Effector memory CD4-positive, alpha-beta T cell (primary cell): ENCODE data around the gene RALGPS1.

Source experiments
- DNase-seq, 3 donors: peaks; one replicate each; pipeline ENCODE4 v3.0.0-alpha.2; 2020
- H3K27ac ChIP-seq: 2 replicates; pipeline ENCODE4 v1.7.0; 2013; ENCODE audit warnings: mild to moderate bottlenecking, low read length, moderate library complexity; ENCODE audit not compliant: insufficient read depth, poor library complexity, severe bottlenecking
- H3K27me3 ChIP-seq: replicated peaks from 2 replicates; pipeline ENCODE4 v1.7.0; 2013; ENCODE audit warnings: mild to moderate bottlenecking, low read length; ENCODE audit not compliant: insufficient read depth, control insufficient read depth, poor library complexity, severe bottlenecking
- H3K36me3 ChIP-seq: 2 replicates; pipeline ENCODE4 v1.7.0; 2013; ENCODE audit warnings: mild to moderate bottlenecking, low read length, moderate library complexity; ENCODE audit not compliant: control insufficient read depth, insufficient read depth
- H3K4me1 ChIP-seq: 2 replicates; pipeline ENCODE4 v1.7.0; 2013; ENCODE audit warnings: low read length, mild to moderate bottlenecking; ENCODE audit not compliant: control insufficient read depth, insufficient read depth, poor library complexity, severe bottlenecking
- H3K4me3 ChIP-seq: 2 replicates; pipeline ENCODE4 v1.7.0; 2013; ENCODE audit warnings: low read length, low read depth, mild to moderate bottlenecking; ENCODE audit not compliant: insufficient read depth, poor library complexity, severe bottlenecking
- H3K9me3 ChIP-seq: 2 replicates; pipeline ENCODE4 v1.7.0; 2013; ENCODE audit warnings: mild to moderate bottlenecking, low read length, moderate library complexity; ENCODE audit not compliant: control insufficient read depth

RALGPS1 gene

GRCh38 chr9:127090341-127090985 lies 175.9 kb downstream of the RALGPS1 start:
- no peak for DNase-seq
- Histone ChIP-seq H3K27ac (no peak overlapping the region), H3K4me1 (no peaks in the 10 kb centered on the region), H3K4me3 (no peak overlapping the region), H3K9me3 (no peaks in the 10 kb centered on the region), H3K36me3 (no peaks in the 10 kb centered on the region), H3K27me3 (no peaks in the 10 kb centered on the region)

- H3K4me3 ChIP-seq = no peak overlapping the region
- no peaks in the 10 kb centered on the region for H3K9me3 ChIP-seq
- no peaks in the 10 kb centered on the region for H3K4me1 ChIP-seq
- no peaks in the 10 kb centered on the region for H3K36me3 ChIP-seq
- no peaks in the 10 kb centered on the region for H3K27me3 ChIP-seq
- no peak for DNase-seq
- no peak overlapping the region for H3K27ac ChIP-seq
Observed at GRCh38 chr9:127091526-127091925, 176.9 kb downstream of the RALGPS1 start.

GRCh38 chr9:127092041-127092608 lies 177.5 kb downstream of the RALGPS1 start:
- Histone ChIP-seq H3K27ac (no peak overlapping the region), H3K4me3 (no peak overlapping the region), H3K27me3 (no peaks in the 10 kb centered on the region), H3K9me3 (no peaks in the 10 kb centered on the region), H3K36me3 (no peaks in the 10 kb centered on the region), H3K4me1 (no peaks in the 10 kb centered on the region)
- DNase-seq = no peak

- no peaks in the 10 kb centered on the region for H3K36me3 ChIP-seq
- no peaks in the 10 kb centered on the region for H3K27me3 ChIP-seq
- H3K4me1 ChIP-seq = no peaks in the 10 kb centered on the region
- H3K27ac ChIP-seq = no peak overlapping the region
- no peak for DNase-seq
- no peak overlapping the region for H3K4me3 ChIP-seq
- H3K9me3 ChIP-seq = no peaks in the 10 kb centered on the region
Observed at GRCh38 chr9:127093319-127094020, 178.9 kb downstream of the RALGPS1 start.

GRCh38 chr9:127095411-127095810 lies 180.8 kb downstream of the RALGPS1 start:
- Histone ChIP-seq H3K27ac (no peak overlapping the region), H3K4me1 (no peaks in the 10 kb centered on the region), H3K27me3 (no peaks in the 10 kb centered on the region), H3K4me3 (no peak overlapping the region), H3K36me3 (no peaks in the 10 kb centered on the region), H3K9me3 (no peaks in the 10 kb centered on the region)
- no peak for DNase-seq

- H3K4me3 ChIP-seq = no peak overlapping the region
- H3K9me3 ChIP-seq = no peaks in the 10 kb centered on the region
- no peaks in the 10 kb centered on the region for H3K4me1 ChIP-seq
- no peaks in the 10 kb centered on the region for H3K27me3 ChIP-seq
- no peaks in the 10 kb centered on the region for H3K36me3 ChIP-seq
- no peak overlapping the region for H3K27ac ChIP-seq
- DNase-seq = no peak
Observed at GRCh38 chr9:127096208-127096607, 181.6 kb downstream of the RALGPS1 start.

- no peaks in the 10 kb centered on the region for H3K9me3 ChIP-seq
Observed at GRCh38 chr9:127097683-127098082, 183.1 kb downstream of the RALGPS1 start.

GRCh38 chr9:127098916-127099553 lies 184.5 kb downstream of the RALGPS1 start:
- no peak for DNase-seq
- no peaks in the 10 kb centered on the region for H3K36me3 ChIP-seq
- no peaks in the 10 kb centered on the region for H3K4me1 ChIP-seq
- H3K27ac ChIP-seq = no peak overlapping the region
- H3K4me3 ChIP-seq = no peak overlapping the region
- no peaks in the 10 kb centered on the region for H3K9me3 ChIP-seq
- H3K27me3 ChIP-seq = no peaks in the 10 kb centered on the region

More at GRCh38 chr9:127097683-127098082, 183.1 kb downstream of the RALGPS1 start:
- Histone ChIP-seq H3K4me1 (no peaks in the 10 kb centered on the region), H3K4me3 (no peak overlapping the region), H3K36me3 (no peaks in the 10 kb centered on the region), H3K27me3 (no peaks in the 10 kb centered on the region), H3K27ac (no peak overlapping the region)
- no peak for DNase-seq

- H3K36me3 ChIP-seq = no peaks in the 10 kb centered on the region
- H3K27me3 ChIP-seq = no peaks in the 10 kb centered on the region
- no peaks in the 10 kb centered on the region for H3K4me1 ChIP-seq
- DNase-seq = no peak
- H3K4me3 ChIP-seq = no peak overlapping the region
- no peak overlapping the region for H3K27ac ChIP-seq
- no peaks in the 10 kb centered on the region for H3K9me3 ChIP-seq
Observed at GRCh38 chr9:127099664-127100063, 185.1 kb downstream of the RALGPS1 start.

- H3K4me1 ChIP-seq = no peaks in the 10 kb centered on the region
- no peak overlapping the region for H3K4me3 ChIP-seq
- H3K36me3 ChIP-seq = no peaks in the 10 kb centered on the region
- H3K9me3 ChIP-seq = no peaks in the 10 kb centered on the region
- no peak for DNase-seq
- H3K27ac ChIP-seq = no peak overlapping the region
- H3K27me3 ChIP-seq = no peaks in the 10 kb centered on the region
Observed at GRCh38 chr9:127102176-127102575, 187.6 kb downstream of the RALGPS1 start.
